GM23248 (cell line): Measurements from ENCODE around the gene STK31. TPM values are rescaled to one million over a fixed set of nuclear protein-coding genes. Genes with fewer than 3 reads are reported as not detected.

ENCODE experiments used
- DNase-seq: peaks from one replicate; pipeline ENCODE4 v3.0.0-alpha.2; 2015
- H2AFZ ChIP-seq: fragments of 200-600 bp; sonication (generic); 2 replicates; pipeline ENCODE4 v1.6.1; 2016; ENCODE audit warnings: antibody characterized with exemption
- H3F3A ChIP-seq: fragments of 200-600 bp; sonication (generic); 2 replicates; pipeline ENCODE4 v1.6.1; 2016; ENCODE audit warnings: mild to moderate bottlenecking, antibody characterized with exemption, mixed run types; ENCODE audit not compliant: insufficient read depth
- H3K27ac ChIP-seq: fragments of 200-600 bp; sonication (generic); 2 replicates; pipeline ENCODE4 v1.5.1; 2016; ENCODE audit warnings: mild to moderate bottlenecking
- H3K27me3 ChIP-seq: fragments of 200-600 bp; sonication (generic); replicated peaks from 2 replicates; pipeline ENCODE4 v1.6.1; 2016; ENCODE audit warnings: mild to moderate bottlenecking; ENCODE audit not compliant: insufficient read depth
- H3K36me3 ChIP-seq: fragments of 200-600 bp; sonication (generic); 2 replicates; pipeline ENCODE4 v1.6.1; 2016; ENCODE audit warnings: low read depth, mild to moderate bottlenecking
- H3K4me1 ChIP-seq: fragments of 200-600 bp; sonication (generic); 2 replicates; pipeline ENCODE4 v1.6.1; 2016; ENCODE audit warnings: mild to moderate bottlenecking; ENCODE audit not compliant: insufficient read depth
- H3K4me2 ChIP-seq: fragments of 200-600 bp; sonication (generic); one replicate; pipeline ENCODE4 v1.6.1; 2016; ENCODE audit warnings: mild to moderate bottlenecking; ENCODE audit not compliant: unreplicated experiment
- H3K4me3 ChIP-seq: fragments of 200-600 bp; sonication (generic); 2 replicates; pipeline ENCODE4 v1.5.1; 2016; ENCODE audit warnings: mild to moderate bottlenecking
- H3K79me2 ChIP-seq: fragments of 200-600 bp; sonication (generic); 2 replicates; pipeline ENCODE4 v1.6.1; 2016; ENCODE audit warnings: mild to moderate bottlenecking; ENCODE audit not compliant: insufficient read depth
- H3K9ac ChIP-seq: fragments of 200-600 bp; sonication (generic); 2 replicates; pipeline ENCODE4 v1.6.1; 2016; ENCODE audit warnings: mild to moderate bottlenecking
- H3K9me2 ChIP-seq: fragments of 200-600 bp; sonication (generic); 2 replicates; pipeline ENCODE4 v1.6.1; 2016; ENCODE audit warnings: mixed run types, mild to moderate bottlenecking, moderate library complexity; ENCODE audit not compliant: insufficient read depth
- H3K9me3 ChIP-seq: fragments of 200-600 bp; sonication (generic); one replicate; pipeline ENCODE4 v1.6.1; 2017; ENCODE audit warnings: low read depth
- H4K20me1 ChIP-seq: fragments of 200-600 bp; sonication (generic); 2 replicates; pipeline ENCODE4 v1.6.0; 2016; ENCODE audit not compliant: insufficient read depth
- EZH2 ChIP-seq: fragments of 200-600 bp; sonication (generic); IDR thresholded peaks from 2 replicates; pipeline ENCODE4 v1.6.1; 2018; ENCODE audit warnings: antibody characterized with exemption, mild to moderate bottlenecking; ENCODE audit not compliant: insufficient read depth, poor library complexity, severe bottlenecking
- EZH2phosphoT487 ChIP-seq: fragments of 200-600 bp; sonication (generic); IDR thresholded peaks from 2 replicates; pipeline ENCODE4 v1.6.1; 2018; ENCODE audit warnings: antibody characterized with exemption, moderate library complexity, mild to moderate bottlenecking, low read depth; ENCODE audit not compliant: insufficient read depth
- WGBS, 2 experiments: methylation state at CpG; one replicate each; pipeline ENCODE4 v1.1.6; 2015 to 2017; ENCODE audit warnings: low lambda C conversion rate in 2 of 2, low coverage in 1 of 2; ENCODE audit errors: missing lambda C conversion rate in 2 of 2; 5-methylcytosine and 5-hydroxymethylcytosine counted together
- in situ Hi-C: fragments of 300-500 bp; cut with MboI; formaldehyde crosslinking; loops from 2 replicates; pipeline ENCODE4 v1.15.0; 2020
- polyA plus RNA-seq: library from polyadenylated mRNA; unstranded; fragments of >200 nt; fragmentation: Nextera tagmentation; extraction: Ambion mirVana; gene quantifications from 2 replicates; pipeline ENCODE4 v1.2.1, GENCODE V29; 2016
- total RNA-seq: library from RNA; depleted of rRNA; stranded (reverse); fragments of >200 nt; shearing (Covaris generic); gene quantifications from 2 replicates; pipeline ENCODE4 v1.2.3, GENCODE V29; 2014

Gene STK31
- total and polyA plus RNA-seq, 2 experiments from 2014 or later: not detected

DNA sequence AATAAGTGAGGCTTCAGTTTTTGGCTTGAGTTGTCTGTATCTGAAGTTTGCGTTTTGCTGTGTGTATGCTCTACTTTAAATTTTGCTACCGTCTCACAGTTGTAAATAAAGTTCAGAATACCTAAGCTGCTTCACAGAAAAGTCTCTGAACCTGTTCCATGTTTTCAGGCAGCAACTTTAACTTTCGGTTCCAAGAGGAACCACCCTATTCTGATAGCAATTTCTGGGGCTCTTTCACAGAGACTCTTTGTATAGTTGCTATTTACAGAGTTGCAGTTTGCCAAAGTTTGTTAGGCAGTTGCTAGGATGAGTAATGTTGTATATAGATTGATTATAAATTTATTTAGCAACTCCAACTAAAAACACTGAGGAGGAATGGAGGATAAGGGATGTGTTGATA is 24.3 kb upstream of the STK31 start:
- peak; percentile 45 for DNase-seq

DNA sequence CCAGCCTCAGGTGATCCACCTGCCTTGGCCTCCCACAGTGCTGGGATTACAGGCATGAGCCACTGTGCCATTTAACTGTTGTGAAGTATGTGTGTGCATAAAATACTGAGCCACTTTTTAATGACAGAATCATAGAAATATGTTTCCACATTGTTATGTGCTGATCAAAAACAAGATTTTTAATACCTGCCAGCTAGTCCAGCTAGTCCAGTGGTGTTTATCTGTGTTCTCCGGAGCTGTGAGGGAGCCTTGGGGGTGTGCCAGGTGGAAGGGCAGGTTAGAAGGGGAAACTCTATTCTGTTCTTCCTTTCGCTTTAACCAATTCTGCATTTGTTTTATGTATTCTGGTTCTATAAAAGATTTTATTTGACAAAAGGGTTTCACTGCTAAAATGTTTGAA is 23.0 kb upstream of the STK31 start:
- H4K20me1 ChIP-seq: no peaks in the 10 kb centered on the region
- H3F3A ChIP-seq: no peaks in the 10 kb centered on the region
- H3K27ac ChIP-seq: no peak overlapping the region
- no peak for DNase-seq
- TF ChIP-seq EZH2phosphoT487 (no peak), EZH2 (no peak)
- H2AFZ ChIP-seq: 0 out of 2 replicates have a peak overlapping the region, but pooled peaks have one; percentile 5
- no peaks in the 10 kb centered on the region for H3K4me1 ChIP-seq
- WGBS, 2 experiments: 94 to 96% methylated on average over 2 of the region's 2 CpGs
- no peak overlapping the region for H3K4me3 ChIP-seq
- in situ Hi-C loops: no loop called here
- H3K9ac ChIP-seq: no peak overlapping the region
- H3K27me3 ChIP-seq: no peaks in the 10 kb centered on the region
- H3K4me2 ChIP-seq: no peak overlapping the region
- no peaks in the 10 kb centered on the region for H3K79me2 ChIP-seq
- no peaks in the 10 kb centered on the region for H3K9me3 ChIP-seq
- H3K9me2 ChIP-seq: no peaks in the 10 kb centered on the region
- no peaks in the 10 kb centered on the region for H3K36me3 ChIP-seq

More for the DNA sequence above, 24.3 kb upstream of the STK31 start:
- Histone ChIP-seq H3F3A (no peaks in the 10 kb centered on the region), H3K36me3 (no peaks in the 10 kb centered on the region), H2AFZ (0 out of 2 replicates have a peak overlapping the region, but pooled peaks have one; percentile 21), H3K9ac (no peak overlapping the region), H3K4me1 (no peaks in the 10 kb centered on the region), H4K20me1 (no peaks in the 10 kb centered on the region), H3K9me3 (no peaks in the 10 kb centered on the region), H3K27me3 (no peaks in the 10 kb centered on the region), H3K9me2 (no peaks in the 10 kb centered on the region), H3K4me2 (no peak overlapping the region), H3K79me2 (no peaks in the 10 kb centered on the region), H3K27ac (no peak overlapping the region), H3K4me3 (no peak overlapping the region)
- WGBS, 2 experiments: 41 to 48% methylated on average over 3 of the region's 3 CpGs
- TF ChIP-seq EZH2phosphoT487: no peak
- TF ChIP-seq EZH2: no peak
- in situ Hi-C loops: no loop called here

DNA sequence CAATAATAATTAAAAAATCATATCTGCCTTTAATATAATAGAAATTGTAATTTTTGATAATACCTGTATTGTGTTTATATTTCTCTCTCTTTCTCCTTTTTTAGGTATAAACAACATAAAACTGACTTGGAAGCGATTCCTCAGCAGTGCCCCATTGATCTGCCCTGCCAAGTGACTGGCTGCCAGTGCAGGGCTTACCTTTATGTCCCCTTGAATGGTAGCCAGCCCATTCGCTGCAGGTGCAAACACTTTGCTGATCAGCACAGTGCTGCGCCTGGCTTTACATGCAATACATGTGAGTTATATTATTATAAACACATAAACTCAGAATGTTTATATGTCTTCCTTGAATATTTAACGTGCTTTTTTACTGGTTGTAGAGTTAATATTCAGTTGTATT is 20.9 kb upstream of the STK31 start:
- DNase-seq: no peak

DNA sequence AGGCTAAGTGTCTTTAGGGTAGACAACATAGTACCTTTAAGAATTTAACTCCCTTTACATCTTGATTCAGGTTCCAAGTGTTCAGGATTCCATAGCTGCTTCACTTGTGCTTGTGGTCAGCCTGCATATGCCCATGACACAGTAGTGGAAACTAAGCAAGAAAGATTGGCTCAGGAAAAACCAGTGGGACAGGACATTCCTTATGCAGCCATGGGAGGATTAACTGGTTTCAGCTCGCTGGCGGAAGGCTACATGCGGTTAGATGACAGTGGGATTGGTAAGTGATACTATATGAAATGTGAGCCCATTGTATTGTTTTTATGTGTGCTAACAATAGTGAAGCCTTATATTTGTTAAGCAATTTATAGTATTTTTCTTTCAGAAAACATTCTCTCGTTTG is 18.7 kb upstream of the STK31 start:
- Histone ChIP-seq H3K9me2 (no peaks in the 10 kb centered on the region), H2AFZ (no peak overlapping the region), H3K36me3 (no peaks in the 10 kb centered on the region), H3K79me2 (no peaks in the 10 kb centered on the region), H3K4me1 (no peaks in the 10 kb centered on the region), H4K20me1 (no peaks in the 10 kb centered on the region), H3F3A (no peaks in the 10 kb centered on the region), H3K4me3 (no peak overlapping the region), H3K27ac (no peak overlapping the region), H3K4me2 (no peak overlapping the region), H3K9ac (no peak overlapping the region), H3K27me3 (no peaks in the 10 kb centered on the region), H3K9me3 (no peaks in the 10 kb centered on the region)
- in situ Hi-C loops: no loop called here
- TF ChIP-seq EZH2phosphoT487: no peak
- WGBS, 2 experiments: 76 to 81% methylated on average over 4 of the region's 4 CpGs
- DNase-seq: no peak

More for the DNA sequence above, 20.9 kb upstream of the STK31 start:
- WGBS, 2 experiments: 56 to 65% methylated on average over 4 of the region's 4 CpGs
- Histone ChIP-seq H4K20me1 (no peaks in the 10 kb centered on the region), H3K79me2 (no peaks in the 10 kb centered on the region), H3K9me2 (no peaks in the 10 kb centered on the region), H3F3A (no peaks in the 10 kb centered on the region), H2AFZ (no peak overlapping the region), H3K4me3 (no peak overlapping the region), H3K9ac (no peak overlapping the region), H3K9me3 (no peaks in the 10 kb centered on the region), H3K27ac (no peak overlapping the region), H3K4me2 (no peak overlapping the region), H3K27me3 (no peaks in the 10 kb centered on the region), H3K36me3 (no peaks in the 10 kb centered on the region), H3K4me1 (no peaks in the 10 kb centered on the region)
- no peak for TF ChIP-seq EZH2phosphoT487
- TF ChIP-seq EZH2: no peak
- in situ Hi-C loops: no loop called here

DNA sequence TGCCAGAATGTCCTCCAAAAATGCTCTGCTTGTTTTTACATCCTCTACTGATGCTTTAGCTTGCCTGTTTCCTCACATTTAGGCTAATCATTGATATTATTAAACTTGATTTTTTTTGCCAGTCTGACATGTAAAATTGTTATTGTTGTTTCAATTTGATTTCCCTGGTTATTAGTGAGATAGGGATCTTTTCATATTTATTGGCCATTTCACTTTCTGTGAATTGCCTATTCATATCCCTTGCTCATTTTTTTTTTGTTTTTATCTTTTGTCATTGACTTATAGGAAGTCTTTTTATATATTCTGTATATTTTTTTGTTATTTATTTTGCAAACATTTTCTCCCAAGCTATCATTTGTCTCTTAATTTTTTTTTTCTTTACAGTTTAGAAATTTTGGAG is 16.8 kb upstream of the STK31 start:
- Histone ChIP-seq H3K9me3 (no peaks in the 10 kb centered on the region), H3K4me3 (no peak overlapping the region), H3K4me2 (no peak overlapping the region), H3K27ac (no peak overlapping the region), H3K4me1 (no peaks in the 10 kb centered on the region), H3K9me2 (no peaks in the 10 kb centered on the region), H3K36me3 (no peaks in the 10 kb centered on the region), H3K9ac (no peak overlapping the region), H2AFZ (no peak overlapping the region), H3K27me3 (no peaks in the 10 kb centered on the region), H3F3A (no peaks in the 10 kb centered on the region), H4K20me1 (no peaks in the 10 kb centered on the region), H3K79me2 (no peaks in the 10 kb centered on the region)
- in situ Hi-C loops: no loop called here
- no peak for DNase-seq
- TF ChIP-seq EZH2phosphoT487 (no peak), EZH2 (no peak)
